Left kidney (tissue), 2 donors: ENCODE measurements around the gene NAPB. TPM values are rescaled to one million over a fixed set of nuclear protein-coding genes. Genes with fewer than 3 reads are reported as not detected.
"Not testable (repeated sequence)": the region's sequence is repeated elsewhere in the genome, so short reads cannot be mapped to it uniquely, and the experiment has no call there.

Experiments
- DNase-seq: peaks from one replicate; pipeline ENCODE4 v3.0.0-alpha.2; 2013
- polyA plus RNA-seq: library from polyadenylated mRNA; unstranded; fragments of 120-200 nt; gene quantifications from one replicate; pipeline ENCODE4 v1.2.1, GENCODE V29; 2013; ENCODE audit not compliant: insufficient read length

NAPB gene
- polyA plus RNA-seq, 1 donor: 28.2 TPM

- DNase-seq: no peak
Measured at GRCh38 chr20:23368316-23369071, 52.8 kb downstream of the NAPB start.

- no peak for DNase-seq
Measured at GRCh38 chr20:23367770-23368169, 53.5 kb downstream of the NAPB start.

GRCh38 chr20:23366384-23366783, 54.9 kb downstream of the NAPB start:
- no peak for DNase-seq

- no peak for DNase-seq
Measured at GRCh38 chr20:23365390-23366165, 55.7 kb downstream of the NAPB start.

GRCh38 chr20:23363257-23363649, 58.0 kb downstream of the NAPB start:
- DNase-seq: no peak

- peak; percentile 18 for DNase-seq
Measured at GRCh38 chr20:23362392-23363256, 58.7 kb downstream of the NAPB start.

GRCh38 chr20:23361476-23362391, 59.6 kb downstream of the NAPB start, which contains the start of gene GZF1:
Gene GZF1, plus strand, starts transcription at chr20:23362182. Its CDS starts 2,202 bp downstream, at chr20:23364384.
- DNase-seq: peak; percentile 97

- DNase-seq: peak; percentile 18
Measured at GRCh38 chr20:23361119-23361475, 60.2 kb downstream of the NAPB start.

- DNase-seq: no peak
Measured at GRCh38 chr20:23360531-23360930, 60.8 kb downstream of the NAPB start.

GRCh38 chr20:23358923-23359593, 62.2 kb downstream of the NAPB start:
- DNase-seq: no peak

- DNase-seq: no peak
Measured at GRCh38 chr20:23358563-23358906, 62.8 kb downstream of the NAPB start.

- DNase-seq: peak; percentile 99
Measured at GRCh38 chr20:23357767-23358562, 63.3 kb downstream of the NAPB start.

- no peak for DNase-seq
Measured at GRCh38 chr20:23356203-23356602, 65.1 kb downstream of the NAPB start.

- DNase-seq: peak; percentile 44
Measured at GRCh38 chr20:23350904-23351838, 70.1 kb downstream of the NAPB start.

- peak; percentile 98 for DNase-seq
Measured at GRCh38 chr20:23350196-23350903, 70.9 kb downstream of the NAPB start, which contains the start of gene NXT1. Gene NXT1, plus strand, starts transcription at chr20:23350791. Its CDS starts 3,251 bp downstream, at chr20:23354042.

GRCh38 chr20:23349338-23350195, 71.7 kb downstream of the NAPB start:
- peak; percentile 79 for DNase-seq

GRCh38 chr20:23348510-23348909, 72.8 kb downstream of the NAPB start:
- not testable (repeated sequence) for DNase-seq
